ENCODE measurements around the gene SNTB2.
A peak's percentile ranks its signal among the peaks of the same experiment; 100 is the strongest.
"Not testable (repeated sequence)": the region's sequence is repeated elsewhere in the genome, so short reads cannot be mapped to it uniquely, and the experiment has no call there.

Gene SNTB2

DNA sequence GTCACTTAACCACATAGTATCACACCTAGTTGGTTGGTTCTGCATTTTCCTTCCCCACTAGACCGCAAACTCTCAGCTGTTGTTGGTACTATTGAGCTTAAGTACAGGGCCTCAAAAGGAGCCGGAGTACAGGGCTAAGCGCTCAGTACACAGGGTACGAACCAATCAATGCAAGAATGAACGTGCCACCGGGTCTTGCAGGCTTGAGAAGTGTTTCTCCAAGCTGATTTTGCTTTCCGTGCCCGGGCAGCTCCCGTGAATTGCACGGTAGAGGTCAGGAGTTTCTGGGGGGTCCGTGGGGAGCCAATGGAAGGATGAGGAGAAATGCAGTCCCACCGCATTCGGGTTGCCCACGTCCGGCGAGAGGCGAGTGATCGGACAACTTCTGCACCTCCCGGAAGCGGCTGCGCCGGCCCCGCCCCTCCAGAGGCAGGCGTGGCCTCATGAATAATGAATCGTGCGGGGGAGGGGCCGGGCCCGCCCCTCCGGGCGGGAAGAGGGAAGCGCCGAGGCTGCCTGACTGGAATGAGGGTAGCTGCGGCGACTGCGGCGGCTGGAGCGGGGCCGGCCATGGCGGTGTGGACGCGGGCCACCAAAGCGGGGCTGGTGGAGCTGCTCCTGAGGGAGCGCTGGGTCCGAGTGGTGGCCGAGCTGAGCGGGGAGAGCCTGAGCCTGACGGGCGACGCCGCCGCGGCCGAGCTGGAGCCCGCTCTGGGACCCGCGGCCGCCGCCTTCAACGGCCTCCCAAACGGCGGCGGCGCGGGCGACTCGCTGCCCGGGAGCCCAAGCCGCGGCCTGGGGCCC is at the start of gene SNTB2:
TSS of gene SNTB2 (plus strand) at position 523 of the 804 bp plus-strand sequence. CDS start at position 526, 3 bp downstream.
- DNase-seq = peak; percentile 71

DNA sequence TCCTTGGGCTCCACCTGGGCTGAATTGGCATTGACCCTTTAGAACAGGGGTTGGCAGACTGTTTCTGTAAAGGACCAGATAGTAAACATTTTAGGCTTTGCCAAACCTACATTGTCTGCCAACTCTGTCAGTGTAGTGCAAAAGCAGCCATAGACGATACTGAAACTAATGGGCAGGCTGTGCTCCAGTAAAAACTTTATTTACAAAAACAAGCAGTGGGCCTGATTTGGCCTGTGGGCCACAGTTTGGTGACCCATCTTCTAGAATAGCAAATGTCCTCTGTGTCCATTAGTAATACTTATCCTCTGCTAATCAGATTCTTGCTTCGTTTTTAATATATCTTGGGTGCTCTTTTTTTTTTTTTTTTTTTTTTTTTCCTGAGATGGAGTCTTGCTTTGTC is 48.4 kb upstream of the SNTB2 start:
- DNase-seq = no peak

DNA sequence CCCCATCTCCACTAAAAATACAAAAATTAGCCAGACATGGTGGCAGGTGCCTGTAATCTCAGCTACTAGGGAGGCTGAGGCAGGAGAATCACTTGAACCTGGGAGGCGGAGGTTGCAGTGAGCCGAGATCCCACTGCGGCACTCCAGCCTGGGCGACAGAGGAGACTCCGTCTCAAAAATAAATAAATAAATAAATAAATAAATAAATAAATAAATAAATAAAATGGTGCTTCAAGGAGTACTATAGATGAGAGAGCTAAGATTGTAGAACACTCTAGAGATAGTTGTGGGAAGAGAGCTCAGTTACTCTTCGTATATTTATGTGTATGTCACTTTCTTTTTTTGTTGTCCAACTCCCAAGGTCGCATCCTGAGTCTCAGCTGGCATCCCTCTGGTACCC is 47.5 kb upstream of the SNTB2 start:
- DNase-seq = not testable (repeated sequence)

DNA sequence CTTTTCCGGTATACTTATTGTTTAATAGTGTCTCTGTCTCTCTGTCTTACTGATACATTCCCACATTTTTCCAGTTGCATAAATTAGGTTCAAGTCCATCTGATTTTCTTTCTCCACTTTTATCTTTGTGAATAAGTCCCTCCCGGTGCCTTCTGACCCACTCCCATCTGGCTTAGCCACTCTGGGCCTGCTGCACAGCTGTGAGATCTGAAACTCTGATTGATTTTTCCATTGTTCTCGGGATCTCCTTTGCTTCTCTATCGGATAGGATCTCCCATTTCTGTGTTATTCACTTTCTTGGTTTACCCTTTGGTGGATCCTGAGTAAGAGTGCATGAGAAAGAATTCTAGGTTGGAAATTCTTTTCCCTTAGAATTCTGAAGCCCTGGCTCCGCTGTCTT is 46.0 kb upstream of the SNTB2 start:
- DNase-seq = no peak

DNA sequence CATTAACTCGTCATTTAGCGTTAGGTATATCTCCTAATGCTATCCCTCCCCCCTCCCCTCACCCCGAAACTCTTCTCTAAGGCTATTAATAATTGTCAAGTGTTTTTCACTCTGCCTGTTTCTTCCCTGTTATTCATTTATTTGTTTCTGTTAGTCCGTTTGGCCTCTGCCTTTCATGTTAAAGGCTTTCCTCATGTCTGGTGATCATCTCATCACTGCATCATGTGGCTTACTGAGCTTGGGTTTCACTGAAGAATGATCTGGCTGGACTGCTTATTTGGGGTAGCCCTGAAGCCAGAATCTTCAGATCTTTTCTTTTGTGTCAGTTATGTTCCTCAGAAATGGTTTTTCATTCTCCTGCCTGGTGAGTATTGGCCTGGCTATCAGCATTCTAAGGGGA is 45.0 kb upstream of the SNTB2 start:
- DNase-seq = no peak

DNA sequence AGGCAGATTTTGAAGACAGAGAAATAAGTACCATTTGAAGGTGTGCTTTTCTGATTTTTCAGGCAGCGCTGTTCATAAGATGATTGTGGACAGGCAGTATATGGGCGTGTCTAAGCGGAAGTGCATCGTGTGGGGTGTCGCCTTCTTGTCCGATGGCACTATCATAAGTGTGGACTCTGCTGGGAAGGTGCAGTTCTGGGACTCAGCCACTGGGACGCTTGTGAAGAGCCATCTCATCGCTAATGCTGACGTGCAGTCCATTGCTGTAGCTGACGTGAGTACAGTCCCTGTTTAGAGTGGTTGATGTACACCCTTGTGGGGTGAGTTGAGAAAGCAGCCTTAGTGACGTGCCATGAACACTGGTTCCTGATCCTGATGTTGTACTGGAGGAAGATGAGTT is 43.8 kb upstream of the SNTB2 start:
- DNase-seq = no peak

DNA sequence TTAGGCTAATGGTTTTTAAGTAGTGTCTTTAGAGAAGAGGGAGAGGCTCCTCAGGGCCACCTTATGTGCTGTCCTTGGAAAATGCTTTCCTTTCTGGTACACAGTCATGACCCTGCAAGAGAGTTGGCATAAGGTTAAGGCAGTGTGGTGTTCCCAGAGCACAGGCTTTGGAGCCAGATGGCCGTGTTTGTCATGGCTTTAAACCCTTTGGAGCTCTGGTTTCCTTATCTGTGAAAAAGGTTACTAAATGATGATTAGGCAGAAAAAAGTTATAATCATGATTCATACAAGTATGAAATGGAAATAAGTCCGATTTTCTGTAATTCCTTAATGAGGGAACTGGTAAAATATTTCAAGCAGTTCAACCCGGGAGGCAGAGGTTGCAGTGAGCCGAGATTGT is 41.3 kb upstream of the SNTB2 start:
- DNase-seq = peak; percentile 39

DNA sequence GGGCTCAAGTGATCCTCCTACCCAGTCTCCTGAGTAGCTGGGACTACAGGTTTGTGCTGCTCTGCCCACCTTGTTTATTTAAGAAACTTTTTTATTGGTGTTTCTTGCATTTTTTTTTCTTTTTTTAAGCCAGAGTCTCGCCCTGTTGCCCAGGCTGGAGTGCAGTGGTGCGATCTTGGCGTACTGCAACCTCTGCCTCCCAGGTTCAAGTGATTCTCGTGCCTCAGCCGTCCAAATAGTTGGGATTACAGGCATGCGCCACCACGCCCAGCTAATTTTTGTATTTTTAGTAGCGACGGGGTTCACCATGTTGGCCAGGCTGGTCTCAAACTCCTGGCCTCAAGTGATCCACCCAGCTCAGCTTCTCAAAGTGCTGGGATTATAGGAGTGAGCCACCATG is 37.3 kb upstream of the SNTB2 start:
- DNase-seq = not testable (repeated sequence)

- peak; percentile 32 for DNase-seq
Observed at GRCh38 chr16:69150146-69150865, 36.7 kb upstream of the SNTB2 start.

- no peak for DNase-seq
Observed at GRCh38 chr16:69157196-69157595, 29.8 kb upstream of the SNTB2 start.

DNA sequence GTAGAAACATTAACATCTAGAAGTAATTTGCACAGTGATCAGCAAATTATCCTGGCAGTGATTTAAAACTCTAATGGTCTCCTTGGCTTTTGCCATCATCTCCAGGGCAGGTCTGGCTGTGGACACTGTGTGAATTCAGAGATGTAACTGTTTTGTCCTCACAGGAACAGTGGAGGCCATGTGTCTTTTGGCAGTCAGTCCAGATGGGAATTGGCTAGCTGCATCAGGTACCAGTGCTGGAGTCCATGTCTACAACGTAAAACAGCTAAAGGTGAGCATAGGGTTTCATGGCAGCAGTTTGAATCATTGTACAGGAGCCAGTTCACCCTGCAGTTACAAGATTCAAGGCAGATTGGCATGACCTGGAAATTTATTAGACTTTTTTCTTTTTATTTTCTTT is 26.8 kb upstream of the SNTB2 start:
- no peak for DNase-seq

DNA sequence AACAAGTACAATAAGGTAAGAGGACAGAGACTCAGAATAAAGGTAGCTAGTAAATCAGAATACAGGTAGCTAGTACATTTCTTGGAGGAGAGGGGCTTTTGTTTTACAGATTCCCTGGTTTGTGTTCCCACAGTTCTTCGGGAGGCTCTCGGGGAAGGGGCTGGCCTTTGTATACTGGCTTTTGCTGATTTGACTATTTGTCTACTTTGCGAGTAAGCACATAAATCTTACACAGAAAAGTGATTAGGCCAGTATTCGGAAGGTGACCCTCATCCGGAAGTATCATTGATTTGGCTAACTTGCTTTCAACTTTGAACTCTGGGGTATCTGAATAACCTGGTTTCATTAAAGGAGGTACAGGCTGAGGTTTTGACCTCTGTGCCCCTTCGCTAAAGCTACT is 21.4 kb upstream of the SNTB2 start:
- DNase-seq = no peak

DNA sequence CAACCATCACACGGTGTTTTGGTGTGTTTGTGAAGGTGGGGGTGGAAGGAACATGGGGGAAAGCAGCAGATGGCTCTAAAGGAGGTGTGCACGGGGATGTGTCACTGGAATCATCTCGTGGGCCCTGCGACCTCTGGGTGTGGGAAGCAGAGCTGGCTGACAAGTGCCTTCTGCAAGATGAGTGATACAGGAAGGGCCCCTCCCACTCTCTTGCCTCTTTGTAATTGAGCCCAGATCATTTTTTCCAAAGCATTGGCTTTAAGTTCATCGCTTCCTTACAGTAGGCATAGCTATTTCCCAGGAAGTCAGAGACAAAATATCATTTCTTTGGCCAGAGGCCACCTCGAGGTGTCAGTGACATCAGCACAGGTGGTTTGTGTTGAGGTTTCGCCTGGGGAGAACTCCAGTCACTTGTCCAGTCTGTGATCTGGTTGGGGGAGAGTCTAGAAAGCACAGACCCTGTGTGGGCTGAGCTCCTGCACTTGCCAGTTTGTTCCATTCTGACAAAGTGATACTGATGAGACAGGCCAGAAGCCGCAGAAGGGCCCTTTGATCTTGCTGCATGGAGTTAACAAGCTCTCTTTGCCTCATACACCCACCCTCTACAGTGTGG is 20.6 kb upstream of the SNTB2 start:
- no peak for DNase-seq

GRCh38 chr16:69166946-69167930 is 19.7 kb upstream of the SNTB2 start:
- no peak for DNase-seq

DNA sequence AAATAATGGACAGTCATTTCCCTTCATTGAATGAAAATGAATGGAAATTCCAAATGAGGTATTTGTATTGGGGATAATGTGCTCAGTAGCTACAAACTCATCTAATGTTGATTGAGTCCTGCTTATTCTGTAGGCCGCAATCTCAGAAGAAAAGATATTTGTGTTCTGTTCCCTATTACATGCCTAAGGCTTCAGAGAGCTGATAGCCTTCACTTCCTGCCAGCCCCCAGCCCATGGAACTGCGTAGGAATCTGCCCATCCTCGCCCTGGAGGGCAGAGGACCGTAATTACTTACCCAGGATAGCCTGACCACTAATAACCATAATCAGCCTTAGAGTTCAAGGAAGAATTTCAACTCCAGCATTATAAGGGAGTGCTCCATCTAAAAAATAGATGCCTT is 17.9 kb upstream of the SNTB2 start:
- DNase-seq = no peak

- no peak for DNase-seq
Observed at GRCh38 chr16:69169607-69170352, 17.2 kb upstream of the SNTB2 start.

GRCh38 chr16:69171325-69172084 is 15.5 kb upstream of the SNTB2 start:
- DNase-seq = no peak

- no peak for DNase-seq
Observed at GRCh38 chr16:69176033-69176800, 10.7 kb upstream of the SNTB2 start.

- DNase-seq = no peak
Observed at GRCh38 chr16:69179328-69180010, 7.5 kb upstream of the SNTB2 start.

DNA sequence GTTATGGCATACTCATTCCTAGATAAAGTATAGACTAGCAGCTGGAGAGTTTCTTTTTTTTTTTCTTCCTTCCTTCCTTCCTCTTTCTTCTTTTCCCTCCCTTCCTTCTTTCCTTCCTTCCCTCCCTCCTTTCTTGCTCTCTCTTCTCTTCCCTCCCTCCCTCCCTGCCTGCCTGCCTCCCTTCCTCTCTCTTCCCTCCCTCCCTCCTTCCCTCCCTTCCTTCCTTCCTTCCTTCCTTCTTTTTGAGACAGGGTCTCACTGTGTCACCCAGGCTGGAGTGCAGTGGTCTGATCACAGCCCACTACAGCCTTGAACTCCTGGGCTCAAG is 7.0 kb upstream of the SNTB2 start:
- no peak for DNase-seq

Data from DMS 273 treated with DMSO at 0.1 percent for 48 hours (cell line).